Astrocyte (in vitro differentiated cells and primary cell): ENCODE results near the gene TLE5. TPM values are rescaled to one million over a fixed set of nuclear protein-coding genes. Genes with fewer than 3 reads are reported as not detected.
A peak's percentile ranks its signal among the peaks of the same experiment; 100 is the strongest.

Source experiments
- DNase-seq: peaks from one replicate; pipeline ENCODE4 v3.0.0-alpha.2; 2010; ENCODE audit warnings: low read depth
- FAIRE-seq: peaks from 2 replicates; lab custom pipeline; 2011; peaks lifted over from hg19 to GRCh38; lab: Jason Lieb, UNC
- H2AFZ ChIP-seq: 2 replicates; pipeline ENCODE4 v1.6.0; 2012; ENCODE audit warnings: low read depth, low read length, inconsistent platforms
- H3K27ac ChIP-seq: 2 replicates; pipeline ENCODE4 v1.5.1; 2011; ENCODE audit warnings: low read depth, low read length, inconsistent platforms
- H3K27me3 ChIP-seq: 2 replicates; pipeline ENCODE4 v1.6.0; 2011; ENCODE audit warnings: low read length, inconsistent platforms; ENCODE audit not compliant: insufficient read depth
- H3K36me3 ChIP-seq: 2 replicates; pipeline ENCODE4 v1.5.1; 2011; ENCODE audit warnings: low read length, inconsistent platforms; ENCODE audit not compliant: insufficient read depth
- H3K4me1 ChIP-seq: 2 replicates; pipeline ENCODE4 v1.5.1; 2011; ENCODE audit warnings: low read length, inconsistent platforms; ENCODE audit not compliant: insufficient read depth
- H3K4me2 ChIP-seq: 2 replicates; pipeline ENCODE4 v1.6.0; 2012; ENCODE audit warnings: low read length, inconsistent platforms
- H3K4me3 ChIP-seq: 2 replicates; pipeline ENCODE4 v1.5.1; 2011; ENCODE audit warnings: low read depth, mild to moderate bottlenecking, low read length, inconsistent platforms; ENCODE audit not compliant: insufficient read depth
- H3K79me2 ChIP-seq: 2 replicates; pipeline ENCODE4 v1.6.0; 2012; ENCODE audit warnings: mild to moderate bottlenecking, low read length, inconsistent platforms; ENCODE audit not compliant: insufficient read depth
- H3K9ac ChIP-seq: 2 replicates; pipeline ENCODE4 v1.6.0; 2012; ENCODE audit warnings: mild to moderate bottlenecking, low read length, inconsistent platforms
- H3K9me3 ChIP-seq: 2 replicates; pipeline ENCODE4 v1.5.1; 2012; ENCODE audit warnings: low read depth, mild to moderate bottlenecking, low read length, inconsistent platforms; ENCODE audit not compliant: insufficient read depth
- H4K20me1 ChIP-seq: 2 replicates; pipeline ENCODE4 v1.6.0; 2012; ENCODE audit warnings: low read length, inconsistent platforms; ENCODE audit not compliant: insufficient read depth
- H3K27ac Mint-ChIP-seq: one replicate; pipeline ENCODE4 v1.8.0; 2021; ENCODE audit warnings: mild to moderate bottlenecking, mixed read lengths; ENCODE audit not compliant: unreplicated experiment
- H3K27me3 Mint-ChIP-seq: one replicate; pipeline ENCODE4 v1.8.0; 2021; ENCODE audit warnings: low read depth, mixed read lengths; ENCODE audit not compliant: unreplicated experiment
- H3K36me3 Mint-ChIP-seq: one replicate; pipeline ENCODE4 v1.8.0; 2021; ENCODE audit warnings: low read depth, mixed read lengths; ENCODE audit not compliant: unreplicated experiment
- H3K4me1 Mint-ChIP-seq: one replicate; pipeline ENCODE4 v1.8.0; 2021; ENCODE audit warnings: low read depth, mixed read lengths; ENCODE audit not compliant: unreplicated experiment
- H3K4me3 Mint-ChIP-seq: one replicate; pipeline ENCODE4 v1.8.0; 2021; ENCODE audit warnings: mild to moderate bottlenecking, moderate library complexity, mixed read lengths; ENCODE audit not compliant: unreplicated experiment
- H3K9me3 Mint-ChIP-seq: one replicate; pipeline ENCODE4 v1.8.0; 2021; ENCODE audit warnings: mild to moderate bottlenecking, mixed read lengths; ENCODE audit not compliant: unreplicated experiment
- EZH2 ChIP-seq: IDR thresholded peaks from 2 replicates; pipeline ENCODE4 v1.6.1; 2012; ENCODE audit warnings: mild to moderate bottlenecking, low read length, inconsistent platforms; ENCODE audit not compliant: insufficient read depth
- total RNA-seq: library from RNA; stranded (reverse); gene quantifications from 2 replicates; pipeline ENCODE4 v1.2.1, GENCODE V29; 2021
- TF ChIP-seq, protein P1 (sequence below): IDR thresholded peaks from 2 replicates; pipeline ENCODE4 v1.5.1; 2011; ENCODE audit warnings: low read depth, mild to moderate bottlenecking, inconsistent platforms, low read length, moderate library complexity; ENCODE audit not compliant: insufficient read depth

Gene TLE5
- total RNA-seq, 1 donor from 2014 or later, result 210 TPM

DNA sequence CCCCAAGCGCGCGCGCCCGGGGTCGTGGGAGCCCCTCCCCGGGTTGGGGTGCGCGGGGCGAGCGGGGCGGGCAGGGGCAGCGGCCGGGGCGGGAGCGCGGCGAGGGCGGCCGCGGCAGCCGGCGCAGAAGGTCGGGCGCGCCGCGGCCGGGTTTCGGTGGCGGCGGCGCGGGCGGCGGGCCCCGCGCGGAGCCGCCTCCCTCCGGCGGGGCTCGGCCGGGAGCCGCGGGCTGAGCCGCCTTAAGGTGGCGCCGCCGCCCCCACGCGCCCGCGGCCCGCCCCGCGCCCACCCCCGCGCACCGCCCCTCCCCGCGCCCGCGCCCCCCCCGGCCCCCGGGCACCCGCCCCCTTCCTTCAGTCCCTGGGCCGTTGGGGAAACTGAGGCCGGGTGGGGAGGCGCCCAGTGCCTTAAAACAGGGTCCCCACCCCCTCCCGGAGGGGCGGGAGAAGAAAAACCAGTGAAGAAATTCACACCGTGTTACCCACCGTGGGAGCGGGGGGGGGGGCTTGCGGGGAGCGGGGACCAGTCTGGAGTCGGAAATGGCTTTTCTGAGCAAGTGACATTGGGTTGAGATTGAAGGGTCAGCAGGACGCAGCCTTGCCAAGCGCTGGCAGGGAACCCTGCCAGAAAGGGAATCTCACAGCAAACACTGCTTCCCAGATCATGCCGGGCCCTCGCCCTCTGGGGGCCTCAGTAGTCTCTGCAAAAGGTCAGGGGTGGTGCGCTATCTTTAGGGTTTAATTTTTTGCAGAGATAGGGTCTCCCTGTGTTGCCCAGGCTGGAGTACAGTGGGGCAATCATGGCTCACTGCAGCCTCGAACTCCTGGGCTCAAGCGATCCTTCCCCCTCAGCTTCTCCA is 33.0 kb downstream of the TLE5 start, which contains the start of gene TLE2:
Gene TLE2 (minus strand): TSS at position 216 of the 859 bp plus-strand sequence. CDS start 376 bp downstream, outside the sequence.
- H3K9me3 Mint-ChIP-seq, result peaks cover 8% of the 10 kb centered on the region
- TF ChIP-seq, protein P1, sequence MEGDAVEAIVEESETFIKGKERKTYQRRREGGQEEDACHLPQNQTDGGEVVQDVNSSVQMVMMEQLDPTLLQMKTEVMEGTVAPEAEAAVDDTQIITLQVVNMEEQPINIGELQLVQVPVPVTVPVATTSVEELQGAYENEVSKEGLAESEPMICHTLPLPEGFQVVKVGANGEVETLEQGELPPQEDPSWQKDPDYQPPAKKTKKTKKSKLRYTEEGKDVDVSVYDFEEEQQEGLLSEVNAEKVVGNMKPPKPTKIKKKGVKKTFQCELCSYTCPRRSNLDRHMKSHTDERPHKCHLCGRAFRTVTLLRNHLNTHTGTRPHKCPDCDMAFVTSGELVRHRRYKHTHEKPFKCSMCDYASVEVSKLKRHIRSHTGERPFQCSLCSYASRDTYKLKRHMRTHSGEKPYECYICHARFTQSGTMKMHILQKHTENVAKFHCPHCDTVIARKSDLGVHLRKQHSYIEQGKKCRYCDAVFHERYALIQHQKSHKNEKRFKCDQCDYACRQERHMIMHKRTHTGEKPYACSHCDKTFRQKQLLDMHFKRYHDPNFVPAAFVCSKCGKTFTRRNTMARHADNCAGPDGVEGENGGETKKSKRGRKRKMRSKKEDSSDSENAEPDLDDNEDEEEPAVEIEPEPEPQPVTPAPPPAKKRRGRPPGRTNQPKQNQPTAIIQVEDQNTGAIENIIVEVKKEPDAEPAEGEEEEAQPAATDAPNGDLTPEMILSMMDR, result no peak
- TF ChIP-seq EZH2, result no peak
- Histone ChIP-seq H3K9ac (no peak within 1 kb of the TSS), H3K36me3 (no peaks in the 10 kb centered on the region), H4K20me1 (no peaks in the 10 kb centered on the region), H3K4me2 (peak within 1 kb of the TSS; percentile 65), H3K4me1 (peaks cover 2% of the 10 kb centered on the region), H3K4me3 (peak within 1 kb of the TSS; percentile 10), H2AFZ (no peak within 1 kb of the TSS), H3K9me3 (no peaks in the 10 kb centered on the region), H3K27ac (no peak within 1 kb of the TSS), H3K79me2 (no peaks in the 10 kb centered on the region), H3K27me3 (peaks cover 57% of the 10 kb centered on the region)
- H3K4me3 Mint-ChIP-seq, result peak within 1 kb of the TSS; percentile 78
- H3K27ac Mint-ChIP-seq, result peak within 1 kb of the TSS; percentile 6
- FAIRE-seq (no peak), DNase-seq (no peak)
- peaks cover 1% of the 10 kb centered on the region for H3K4me1 Mint-ChIP-seq
- H3K36me3 Mint-ChIP-seq, result peaks cover 4% of the 10 kb centered on the region
- peaks cover 78% of the 10 kb centered on the region for H3K27me3 Mint-ChIP-seq

DNA sequence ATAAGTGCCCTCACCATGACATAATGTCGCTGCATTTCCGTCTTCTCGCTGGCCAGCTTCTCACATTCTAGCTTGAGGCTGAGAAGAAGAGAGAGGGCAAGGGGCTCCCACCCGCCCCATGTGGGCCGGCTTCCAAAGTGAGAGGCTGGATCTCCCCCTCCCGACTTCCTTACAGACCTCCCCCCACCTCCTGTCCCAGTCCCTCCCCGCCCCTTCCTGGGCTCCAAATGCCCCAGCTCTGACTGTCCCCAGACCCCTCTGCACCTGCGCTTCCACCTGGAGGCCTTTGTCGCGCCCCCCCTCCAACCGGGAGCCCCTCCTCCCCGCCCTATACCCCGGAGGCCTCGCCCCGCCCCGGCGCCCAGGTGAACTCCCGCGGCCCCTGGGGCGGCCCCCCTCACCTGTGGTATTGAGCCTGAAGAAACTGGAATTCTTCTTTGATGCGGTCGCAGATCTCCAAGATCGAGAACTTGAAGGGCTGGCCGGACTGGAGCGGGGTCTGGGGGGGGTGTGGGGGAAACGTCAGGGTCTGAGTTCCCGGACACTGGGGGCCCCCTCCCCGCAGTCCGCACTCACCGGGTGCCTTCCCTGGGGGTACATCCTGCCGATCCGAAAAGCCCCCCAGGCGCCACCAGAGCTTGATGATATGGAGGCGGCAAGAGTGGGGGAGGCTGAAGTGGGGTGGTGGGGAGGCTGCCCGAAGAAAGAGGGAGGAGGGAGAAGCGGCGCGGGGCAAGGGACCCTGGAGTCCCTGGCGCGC is 33.8 kb downstream of the TLE5 start:
- Histone ChIP-seq H2AFZ (no peak overlapping the region), H3K4me3 (peak overlapping the region; percentile 10), H3K36me3 (no peaks in the 10 kb centered on the region), H3K9me3 (no peaks in the 10 kb centered on the region), H3K27ac (no peak overlapping the region), H3K4me2 (peak overlapping the region; percentile 65), H3K79me2 (no peaks in the 10 kb centered on the region), H4K20me1 (no peaks in the 10 kb centered on the region), H3K4me1 (no peaks in the 10 kb centered on the region), H3K9ac (no peak overlapping the region), H3K27me3 (peaks cover 57% of the 10 kb centered on the region)
- Mint-ChIP-seq H3K27ac (no peak overlapping the region), H3K4me3 (peak overlapping the region; percentile 40), H3K4me1 (no peaks in the 10 kb centered on the region), H3K9me3 (peaks cover 8% of the 10 kb centered on the region), H3K36me3 (peaks cover 4% of the 10 kb centered on the region), H3K27me3 (peaks cover 75% of the 10 kb centered on the region)
- DNase-seq (no peak), FAIRE-seq (no peak)
- peak; percentile 87 for TF ChIP-seq EZH2
- TF ChIP-seq, protein P1, result no peak
